HG03575 (cell line): ENCODE data around the gene NUDT9.
"Not testable (repeated sequence)": the region's sequence is repeated elsewhere in the genome, so short reads cannot be mapped to it uniquely, and the experiment has no call there.

Experiments used
- ATAC-seq: cut with Tn5 transposase; IDR thresholded peaks from one replicate; pipeline ENCODE4 v1.9.1; 2021; ENCODE audit not compliant: unreplicated experiment, insufficient number of reproducible peaks, low FRiP score; ENCODE audit errors: extremely low read depth

The NUDT9 gene

DNA sequence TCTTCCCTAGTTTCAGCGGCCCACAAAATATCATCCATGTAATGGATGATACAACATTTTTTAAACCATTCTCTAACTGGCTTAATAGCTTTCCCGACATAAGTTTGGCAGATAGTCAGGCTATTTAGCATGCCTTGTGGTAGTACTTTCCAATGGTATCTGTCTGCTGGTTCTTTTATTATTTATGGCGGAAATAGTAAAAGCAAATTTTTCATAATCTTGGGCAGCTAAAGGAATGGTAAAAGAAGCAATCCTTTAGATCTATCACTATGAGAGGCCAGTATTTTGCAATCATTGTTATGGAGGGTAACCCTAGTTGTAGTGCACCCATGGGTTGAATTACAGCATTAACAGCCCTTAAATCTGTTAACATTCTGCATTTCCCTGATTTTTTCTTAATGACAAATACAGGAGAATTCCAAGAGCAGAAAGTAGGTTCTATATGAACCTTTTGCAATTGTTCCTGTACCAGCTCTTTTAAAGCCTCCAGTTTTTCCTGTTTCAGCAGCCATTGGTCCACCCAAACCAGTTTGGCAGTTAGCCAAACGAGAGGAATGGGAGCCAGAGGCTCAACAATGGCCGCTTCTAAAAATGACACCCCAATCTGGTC, 17.1 kb upstream of the NUDT9 start:
- no peak for ATAC-seq

DNA sequence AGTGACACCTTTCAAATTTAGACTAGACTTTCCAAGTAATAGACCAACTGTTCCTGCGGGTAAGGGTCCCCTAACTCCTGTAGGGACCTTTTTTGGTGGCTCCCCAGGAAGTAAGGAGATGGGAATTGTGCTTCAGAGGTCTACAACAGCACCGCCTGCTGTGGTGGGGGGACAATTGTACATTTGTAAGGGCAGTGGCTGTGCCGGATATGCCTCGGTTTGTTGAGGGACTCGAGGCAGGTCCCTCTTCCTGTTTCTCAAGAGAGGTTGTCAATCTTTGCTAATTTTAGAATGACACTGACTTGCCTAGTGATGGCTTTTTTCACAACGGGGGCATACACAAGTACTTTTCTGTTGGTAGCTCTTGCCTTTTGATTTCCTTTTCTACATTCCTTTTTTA, 15.9 kb upstream of the NUDT9 start:
- ATAC-seq, result no peak

DNA sequence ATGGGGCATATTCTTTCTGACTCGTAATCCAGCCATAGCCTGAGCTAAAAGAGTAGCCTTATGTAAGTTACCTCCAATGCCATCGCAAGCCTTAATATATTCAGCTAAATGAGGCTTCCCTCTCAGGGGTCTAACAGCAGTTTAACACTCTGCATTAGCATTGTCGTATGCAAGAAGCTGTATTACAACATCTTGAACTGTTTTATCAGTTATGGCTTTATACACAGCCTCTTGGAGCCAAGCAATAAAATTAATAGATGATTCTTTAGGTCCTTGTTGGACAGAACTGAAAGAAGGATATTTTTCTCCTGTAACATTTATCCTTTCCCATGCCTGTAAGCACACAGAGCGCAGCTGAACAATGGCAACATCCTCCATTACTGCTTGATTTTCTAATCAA, 15.5 kb upstream of the NUDT9 start:
- not testable (repeated sequence) for ATAC-seq

DNA sequence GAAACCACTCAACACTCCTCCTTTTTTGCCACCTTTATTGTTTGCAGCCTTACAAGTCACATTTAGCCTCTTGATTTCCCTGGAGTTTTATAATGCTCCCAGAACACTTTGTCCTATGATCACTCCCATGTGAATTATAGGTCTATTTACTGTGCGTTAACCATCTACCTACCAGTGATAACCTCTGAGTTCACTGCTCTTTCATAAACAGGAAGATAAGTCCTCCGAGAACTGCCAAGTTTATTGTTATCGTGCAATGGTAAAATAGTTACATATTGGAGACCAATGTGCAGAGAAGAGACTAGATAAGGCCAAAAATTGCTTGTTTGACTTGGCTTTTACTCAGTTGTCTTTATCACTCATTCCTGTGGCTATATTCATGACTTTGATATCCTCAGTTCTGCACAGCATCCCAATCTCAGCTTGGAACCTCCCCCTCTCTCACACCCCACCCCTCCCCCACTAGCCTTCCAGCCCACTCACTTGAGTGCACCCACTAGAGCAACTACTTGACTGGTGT, 12.9 kb upstream of the NUDT9 start:
- no peak for ATAC-seq

DNA sequence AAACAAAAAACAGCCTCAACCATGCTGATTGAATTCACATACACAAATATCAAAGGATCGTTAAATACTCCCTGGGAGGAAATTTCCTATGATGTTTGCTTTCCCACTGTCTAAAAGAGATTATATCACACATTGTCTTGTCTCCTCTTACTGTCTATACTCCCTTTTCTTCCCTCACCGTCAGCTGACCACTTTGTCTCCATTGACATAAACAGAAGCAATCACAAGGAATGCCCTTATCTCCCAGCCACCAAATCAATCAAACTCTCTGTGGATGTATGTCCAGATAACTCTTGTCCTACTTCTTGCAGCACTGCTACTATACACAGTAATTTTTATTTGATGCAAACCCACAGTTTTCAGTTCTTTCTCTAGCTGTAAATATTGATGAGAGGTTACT, 12.2 kb upstream of the NUDT9 start:
- ATAC-seq, result no peak

DNA sequence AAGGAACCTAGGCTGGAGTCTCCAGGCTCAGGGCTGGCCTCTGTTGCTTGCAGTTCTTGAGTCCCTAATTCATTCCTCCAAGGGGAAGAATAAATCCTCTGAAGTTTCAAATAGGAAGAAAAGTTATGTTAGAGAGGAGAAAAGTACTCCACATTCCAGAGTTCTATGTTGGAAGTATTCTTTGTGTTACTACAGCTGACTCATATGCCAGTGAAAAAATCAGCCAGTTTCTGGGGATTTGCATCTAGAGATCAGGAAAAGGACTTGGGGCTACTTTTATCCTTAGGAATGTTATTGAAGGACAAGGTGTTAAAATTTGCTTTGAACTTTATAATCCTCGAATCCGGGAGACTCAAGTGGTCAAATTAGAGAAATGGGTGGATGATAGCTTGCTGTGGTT, 11.7 kb upstream of the NUDT9 start:
- ATAC-seq, result no peak

DNA sequence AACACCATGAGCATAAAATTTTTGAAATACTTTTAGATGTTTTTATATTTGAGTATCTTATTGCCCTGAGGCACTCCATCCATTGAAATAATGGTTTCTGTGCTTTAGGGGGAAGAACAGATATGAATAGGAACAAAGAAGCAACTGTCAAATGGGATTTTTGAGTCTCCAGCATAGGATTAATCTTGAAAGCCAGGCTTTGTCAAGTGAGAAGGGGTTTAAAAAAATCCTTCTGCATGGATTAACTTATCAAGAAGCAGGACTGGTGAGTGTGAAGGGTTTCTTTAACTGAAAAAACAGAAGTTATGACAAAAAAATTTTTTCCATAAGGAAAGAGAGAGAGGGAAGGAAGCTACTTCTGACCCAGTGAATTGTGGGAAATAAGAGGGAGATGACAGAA, 7.6 kb upstream of the NUDT9 start:
- no peak for ATAC-seq

DNA sequence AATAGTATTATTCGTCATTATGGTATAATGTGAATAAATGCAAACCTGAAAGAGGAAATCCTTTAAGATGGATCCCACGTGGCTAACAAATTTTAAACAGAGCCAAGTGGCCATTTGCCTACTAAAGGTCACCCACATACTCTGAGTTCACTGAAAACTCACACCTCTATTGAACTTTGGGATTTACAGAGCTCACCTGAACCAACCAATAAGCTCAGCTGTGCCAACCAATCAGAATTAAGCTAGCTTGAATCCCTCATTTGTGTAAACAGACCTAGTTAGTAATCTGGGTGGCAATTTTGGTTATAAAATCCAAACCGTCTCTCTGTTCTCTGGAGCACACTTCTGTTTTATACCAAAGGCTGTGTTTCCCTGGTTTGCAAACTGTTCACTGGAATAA, 5.4 kb upstream of the NUDT9 start:
- no peak for ATAC-seq

DNA sequence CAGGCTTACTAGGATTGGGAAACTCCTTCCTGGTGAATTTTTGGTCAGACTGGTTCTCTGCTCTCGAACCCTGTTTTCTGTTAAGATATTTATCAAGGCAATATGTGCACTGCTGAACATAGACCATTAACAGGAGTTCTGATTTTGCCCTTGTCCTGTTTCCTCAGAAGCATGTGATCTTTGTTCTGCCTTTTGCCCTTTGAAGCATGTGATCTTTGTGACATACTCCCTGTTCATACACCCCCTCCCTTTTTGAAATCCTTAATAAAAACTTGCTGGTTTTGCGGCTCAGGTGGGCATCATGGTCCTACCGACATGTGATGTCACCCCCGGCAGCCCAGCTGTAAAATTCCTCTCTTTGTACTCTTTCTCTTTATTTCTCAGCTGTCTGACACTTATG, 4.0 kb upstream of the NUDT9 start:
- ATAC-seq, result not testable (repeated sequence)

DNA sequence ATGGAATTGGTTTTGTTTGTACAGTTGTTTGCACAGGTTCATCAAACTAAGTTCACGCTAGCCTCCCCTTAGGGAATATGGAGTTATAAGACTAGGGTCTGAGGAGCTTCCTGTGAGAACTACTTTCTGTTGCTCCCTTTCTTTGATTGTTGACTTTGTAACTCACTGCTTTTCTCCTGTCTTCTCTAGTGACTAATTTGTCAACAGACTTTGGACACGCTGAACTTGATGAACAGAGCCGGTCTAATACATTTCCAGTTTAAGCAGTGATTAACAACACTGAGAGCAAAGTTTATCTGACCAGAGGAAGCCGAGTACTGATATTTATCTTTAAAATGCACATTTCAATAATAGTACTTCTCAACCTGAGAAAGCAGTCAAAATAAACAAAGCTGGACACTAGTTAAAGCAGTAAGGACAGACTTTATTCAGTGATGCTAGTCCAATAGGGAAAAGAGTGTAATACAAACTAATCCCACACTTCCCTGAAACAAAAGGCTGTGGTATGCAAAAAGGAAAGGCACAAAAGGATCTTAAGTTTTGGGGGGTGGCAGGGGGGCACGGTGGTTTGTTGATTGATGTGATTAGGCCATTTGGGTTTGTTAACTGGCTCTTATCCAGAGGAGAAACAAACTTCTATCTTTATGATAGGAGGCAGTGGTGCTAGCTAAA, 2.7 kb upstream of the NUDT9 start:
- no peak for ATAC-seq

DNA sequence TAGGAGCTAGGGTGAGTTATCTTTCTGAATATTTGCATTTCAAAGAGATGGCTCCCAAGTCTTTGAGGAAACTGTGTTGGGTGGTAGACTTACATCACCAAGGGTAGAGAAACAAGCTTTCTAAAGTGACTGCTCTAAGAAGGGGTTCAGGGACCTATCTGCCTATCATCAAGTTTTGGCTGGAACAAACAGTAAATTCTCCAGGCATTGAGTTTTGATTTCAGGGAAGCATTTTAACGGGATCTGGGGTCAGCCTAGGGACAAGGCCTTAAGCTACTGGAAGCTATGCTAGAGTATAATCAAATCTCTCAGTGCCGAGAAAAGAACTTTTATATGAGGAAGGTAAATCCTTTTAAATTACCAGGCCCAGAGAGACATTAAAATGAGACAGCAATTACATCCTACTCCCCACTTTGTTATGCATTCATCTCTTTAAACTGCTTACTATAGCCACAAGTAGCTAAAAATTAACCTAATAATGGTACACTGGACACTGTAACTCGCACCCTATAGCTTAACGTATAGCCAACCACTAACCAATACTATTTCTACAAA, 2.0 kb upstream of the NUDT9 start:
- ATAC-seq, result no peak

DNA sequence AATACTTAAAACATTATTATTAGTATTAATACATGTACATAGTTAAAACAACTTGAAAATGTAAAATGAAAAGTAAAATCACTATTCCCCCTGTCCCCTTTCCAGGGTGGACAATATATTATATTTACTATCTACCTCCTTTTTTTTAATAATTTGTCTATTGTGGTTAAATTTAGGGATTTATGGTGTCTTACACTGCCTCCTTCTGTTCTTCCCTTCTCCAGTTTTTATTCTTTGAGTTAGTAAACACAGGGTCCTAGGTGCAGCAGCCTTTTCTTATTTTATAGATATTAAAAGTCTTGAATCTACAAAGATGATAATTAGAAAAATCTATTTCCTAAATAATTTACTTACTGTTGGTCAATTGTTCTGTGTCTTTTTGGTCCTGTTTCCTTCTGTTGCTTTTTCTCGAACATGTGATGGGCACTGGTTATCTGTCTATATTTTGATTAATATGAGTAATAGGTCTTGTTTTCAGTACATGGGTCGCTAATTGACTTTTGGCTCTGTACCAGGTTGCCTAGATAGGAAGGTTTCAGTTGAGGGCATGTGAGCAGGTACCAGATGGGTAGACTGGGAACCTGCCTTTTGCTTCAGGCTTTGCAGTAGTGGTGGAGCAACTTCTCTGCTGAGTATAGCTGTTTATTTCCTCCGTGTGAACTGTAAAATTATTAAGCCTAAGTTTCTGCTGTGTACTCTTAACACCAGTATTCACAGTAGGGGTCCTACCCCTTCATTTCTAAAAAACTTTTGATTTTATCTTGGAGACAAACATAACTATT, 1.1 kb downstream of the NUDT9 start:
- ATAC-seq, result no peak

DNA sequence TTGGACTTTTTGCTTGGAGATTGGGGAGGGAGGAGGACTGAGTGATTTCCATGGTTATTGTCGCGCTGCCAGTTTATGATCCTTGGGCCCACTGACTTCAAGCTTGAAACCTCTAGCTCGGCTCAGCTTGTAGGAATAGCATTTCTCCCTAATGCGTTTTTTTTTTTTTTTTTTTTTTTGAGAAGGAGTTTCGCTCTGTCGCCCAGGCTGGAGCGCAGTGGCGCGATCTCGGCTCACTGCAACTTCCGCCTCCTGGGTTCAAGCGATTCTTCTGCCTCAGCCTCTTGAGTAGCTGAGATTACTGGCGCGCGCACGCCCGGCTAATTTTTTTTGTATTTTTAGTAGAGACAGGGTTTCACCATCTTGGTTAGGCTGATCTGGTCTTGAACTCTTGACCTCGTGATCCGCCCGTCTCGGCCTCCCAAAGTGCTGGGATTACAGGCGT, 1.7 kb downstream of the NUDT9 start:
- not testable (repeated sequence) for ATAC-seq

DNA sequence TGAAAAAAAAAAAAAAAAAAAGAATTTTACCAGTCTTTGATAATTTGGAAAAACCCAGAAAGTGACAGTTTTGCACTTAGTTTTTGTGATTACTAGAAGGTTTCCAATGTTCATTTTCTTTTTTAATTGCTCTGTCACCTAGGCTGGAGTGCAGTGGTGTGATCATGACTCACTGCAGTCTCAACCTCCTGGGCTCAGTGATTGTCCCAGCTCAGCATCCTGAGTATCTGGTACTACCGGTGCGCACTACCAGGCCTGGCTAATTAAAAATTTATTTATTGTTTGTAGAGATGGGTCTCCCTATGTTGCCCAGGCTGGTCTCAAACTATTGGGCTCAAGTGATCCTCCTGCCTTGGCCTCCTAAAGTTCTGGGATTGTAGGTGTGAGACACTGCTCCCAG, 3.3 kb downstream of the NUDT9 start:
- ATAC-seq, result no peak

DNA sequence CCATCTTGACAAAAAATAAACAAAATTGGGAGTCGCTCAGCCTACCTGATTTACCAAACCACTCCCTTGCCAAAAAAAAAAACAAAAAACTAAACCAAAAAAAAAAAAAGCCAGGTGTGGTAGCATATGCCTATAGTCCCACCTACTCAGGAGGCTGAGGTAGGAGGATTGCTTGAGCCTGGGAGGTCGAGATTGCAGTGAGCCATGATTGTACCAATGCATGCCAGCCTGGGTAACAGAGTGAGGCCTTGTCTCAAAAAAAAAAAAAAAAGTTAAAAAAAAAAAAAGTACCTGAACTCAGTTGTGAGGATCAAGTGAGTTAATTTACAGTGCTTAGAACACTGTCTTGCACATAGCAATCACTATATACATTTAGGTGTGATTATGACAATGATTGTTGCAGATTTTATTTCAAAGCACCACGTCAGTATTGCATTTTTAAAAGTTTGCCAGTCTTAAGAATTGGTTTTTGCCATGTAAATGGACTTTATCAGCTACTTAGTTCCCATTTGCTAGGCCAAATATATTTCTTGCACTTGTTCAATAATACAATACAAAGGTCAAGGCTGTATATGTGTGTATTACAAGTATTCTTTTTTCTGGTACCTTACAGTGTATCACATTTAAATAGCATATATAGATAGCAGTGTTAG, 4.6 kb downstream of the NUDT9 start:
- no peak for ATAC-seq

DNA sequence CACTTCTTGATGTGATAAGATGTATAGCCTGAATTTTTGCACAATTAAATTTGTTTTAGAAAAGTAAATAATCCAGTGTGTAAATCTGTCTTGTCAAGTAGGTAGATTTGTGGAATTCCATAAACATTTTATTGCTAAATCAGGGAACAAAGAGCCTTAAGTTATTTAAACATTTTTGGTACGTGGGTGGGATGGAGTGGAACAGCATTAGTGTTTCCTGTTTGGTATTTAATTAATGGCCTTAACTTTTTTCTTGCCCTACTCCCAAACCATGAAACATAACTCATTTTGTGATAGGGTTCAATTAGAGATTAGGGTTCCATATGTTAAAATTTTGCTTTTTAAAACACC, 5.1 kb downstream of the NUDT9 start:
- ATAC-seq, result no peak

DNA sequence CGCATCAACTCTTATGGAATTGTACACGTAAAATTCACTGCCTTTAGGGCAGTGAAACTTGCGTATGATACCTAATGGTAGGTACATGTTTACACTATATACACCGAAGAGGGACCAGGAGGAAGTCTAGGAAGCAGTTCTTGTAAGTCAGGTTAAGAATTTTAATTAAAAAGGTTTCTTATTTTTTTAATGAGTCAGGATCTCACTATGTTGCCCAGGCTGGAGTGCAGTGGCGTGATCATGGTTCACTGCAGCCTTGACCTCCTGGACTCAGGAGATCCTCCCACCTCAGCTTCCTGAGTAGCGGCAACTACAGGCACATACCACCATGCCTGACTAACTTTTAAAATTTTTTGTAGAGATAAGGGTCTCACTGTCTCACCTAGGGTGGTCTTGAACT, 6.6 kb downstream of the NUDT9 start:
- no peak for ATAC-seq

DNA sequence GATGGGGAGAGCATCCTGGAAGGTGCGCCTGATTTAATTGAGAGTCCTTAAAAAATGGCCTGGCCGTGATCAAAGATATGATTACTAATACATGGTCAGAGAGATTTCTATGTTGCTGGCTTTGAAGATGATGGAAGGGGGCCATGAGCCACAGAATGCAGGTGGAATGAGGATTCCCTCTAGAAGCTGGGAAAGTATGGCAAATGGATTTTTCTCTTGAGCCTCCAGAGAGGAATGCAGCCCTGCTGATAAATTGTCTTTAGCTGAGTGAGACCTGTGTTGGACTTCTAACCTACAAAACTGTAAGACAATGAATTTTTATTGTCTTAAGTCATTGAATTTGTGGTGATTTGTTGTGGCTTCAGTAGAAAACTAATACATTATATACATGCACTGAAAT, 7.7 kb downstream of the NUDT9 start:
- no peak for ATAC-seq

DNA sequence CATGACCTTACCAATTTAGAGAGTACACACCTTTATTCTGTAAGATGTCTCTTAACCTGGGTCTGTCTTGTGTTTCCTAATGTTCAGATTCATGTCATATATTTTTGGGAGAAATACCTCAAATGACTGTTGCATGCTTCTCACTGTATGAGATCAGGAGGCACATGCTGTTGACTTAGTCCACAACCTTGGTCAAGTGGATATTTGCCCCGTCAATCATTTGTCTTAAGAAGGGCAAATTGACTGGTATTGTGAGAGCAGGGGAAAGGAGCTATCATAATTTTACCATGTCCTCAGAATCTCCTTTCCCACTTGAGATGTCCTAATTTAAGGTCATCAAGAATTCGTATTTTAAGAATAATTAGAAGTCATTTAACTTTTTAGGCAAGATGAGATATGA, 11.0 kb downstream of the NUDT9 start:
- ATAC-seq, result no peak
